LNCaP clone FGC (cell line): ENCODE results near the gene BEST3.

Experiments used
- DNase-seq: peaks from one replicate; pipeline ENCODE4 v3.0.0-alpha.2; 2011; ENCODE audit warnings: low read depth
- H3K4me3 ChIP-seq: 2 replicates; pipeline ENCODE4 v1.5.1; 2011; ENCODE audit warnings: mild to moderate bottlenecking, low read depth, low read length, control low read depth
- TF ChIP-seq, protein P1 (sequence below): IDR thresholded peaks from 2 replicates; pipeline ENCODE4 v1.5.1; 2012; ENCODE audit warnings: mild to moderate bottlenecking; ENCODE audit not compliant: control insufficient read depth, insufficient read depth; ENCODE audit errors: extremely low read depth

BEST3 gene

GRCh38 chr12:69698769-69699540 lies at the start of gene BEST3:
BEST3 (minus strand) TSS chr12:69699303; CDS start chr12:69697798, 1,505 bp downstream.
- TF ChIP-seq, protein P1, sequence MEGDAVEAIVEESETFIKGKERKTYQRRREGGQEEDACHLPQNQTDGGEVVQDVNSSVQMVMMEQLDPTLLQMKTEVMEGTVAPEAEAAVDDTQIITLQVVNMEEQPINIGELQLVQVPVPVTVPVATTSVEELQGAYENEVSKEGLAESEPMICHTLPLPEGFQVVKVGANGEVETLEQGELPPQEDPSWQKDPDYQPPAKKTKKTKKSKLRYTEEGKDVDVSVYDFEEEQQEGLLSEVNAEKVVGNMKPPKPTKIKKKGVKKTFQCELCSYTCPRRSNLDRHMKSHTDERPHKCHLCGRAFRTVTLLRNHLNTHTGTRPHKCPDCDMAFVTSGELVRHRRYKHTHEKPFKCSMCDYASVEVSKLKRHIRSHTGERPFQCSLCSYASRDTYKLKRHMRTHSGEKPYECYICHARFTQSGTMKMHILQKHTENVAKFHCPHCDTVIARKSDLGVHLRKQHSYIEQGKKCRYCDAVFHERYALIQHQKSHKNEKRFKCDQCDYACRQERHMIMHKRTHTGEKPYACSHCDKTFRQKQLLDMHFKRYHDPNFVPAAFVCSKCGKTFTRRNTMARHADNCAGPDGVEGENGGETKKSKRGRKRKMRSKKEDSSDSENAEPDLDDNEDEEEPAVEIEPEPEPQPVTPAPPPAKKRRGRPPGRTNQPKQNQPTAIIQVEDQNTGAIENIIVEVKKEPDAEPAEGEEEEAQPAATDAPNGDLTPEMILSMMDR = no peak
- DNase-seq = peak; percentile 92
- peak within 1 kb of the TSS; percentile 30 for H3K4me3 ChIP-seq

GRCh38 chr12:69744109-69744508 lies 45.0 kb upstream of the BEST3 start:
- TF ChIP-seq, protein P1 = no peak
- H3K4me3 ChIP-seq = no peak overlapping the region
- no peak for DNase-seq

- peak overlapping the region; percentile 75 for H3K4me3 ChIP-seq
- DNase-seq = no peak
- TF ChIP-seq, protein P1 = no peak
Observed at GRCh38 chr12:69739287-69740191, 40.4 kb upstream of the BEST3 start.

DNA sequence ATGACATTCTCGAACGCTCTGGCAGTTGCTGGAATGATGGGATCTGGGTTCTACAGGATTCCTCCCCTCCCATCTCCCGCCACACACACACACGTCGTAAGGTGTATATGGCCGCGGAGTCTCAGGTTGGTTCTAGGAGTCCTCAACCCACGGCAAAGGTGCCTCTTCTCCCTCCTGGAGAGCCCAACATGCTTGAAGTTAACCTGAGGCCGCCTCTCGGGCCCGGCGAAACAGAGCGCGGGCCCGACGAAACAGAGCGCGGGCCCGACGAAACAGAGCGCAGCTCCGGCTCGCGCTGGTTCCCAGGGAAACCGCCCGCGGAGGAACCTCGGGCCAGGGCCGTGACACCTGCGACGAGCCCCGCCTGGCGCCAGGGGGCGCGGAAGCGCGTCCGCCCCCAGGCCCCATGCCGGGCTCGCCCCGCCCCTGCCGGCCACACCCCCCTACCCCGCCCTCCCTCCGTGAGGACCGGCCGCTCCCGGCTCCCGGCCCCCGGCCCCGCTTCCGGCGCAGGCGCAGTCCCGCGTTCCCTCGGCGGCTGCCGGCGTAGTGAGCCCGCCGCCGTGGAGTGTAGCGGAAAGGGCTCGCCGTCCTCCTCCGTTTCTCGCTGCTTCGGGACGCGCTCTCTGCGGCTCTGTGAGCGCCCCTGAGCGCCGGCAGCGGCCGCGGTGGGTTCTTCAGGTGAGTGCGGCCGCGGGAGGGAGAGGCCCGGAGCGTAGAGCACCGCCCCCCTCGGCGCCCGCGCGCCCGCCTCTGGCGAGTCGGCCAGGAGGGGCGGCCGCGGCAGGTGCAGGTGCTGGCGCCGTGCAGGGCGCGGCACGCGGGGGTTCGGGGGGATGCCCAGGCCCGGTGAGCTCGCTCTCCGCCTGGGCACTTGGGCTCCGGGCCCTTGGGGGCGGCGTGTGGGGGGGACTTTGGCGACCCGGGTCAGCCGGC lies 39.5 kb upstream of the BEST3 start, which contains the start of gene RAB3IP:
Gene RAB3IP (plus strand): TSS at position 510 of the 936 bp plus-strand sequence. CDS start 16,549 bp downstream, outside the sequence.
- TF ChIP-seq, protein P1 = peak; percentile 75
- H3K4me3 ChIP-seq = peak within 1 kb of the TSS; percentile 75
- peak; percentile 46 for DNase-seq

- H3K4me3 ChIP-seq = no peak overlapping the region
- TF ChIP-seq, protein P1 = no peak
- DNase-seq = no peak
Observed at GRCh38 chr12:69733638-69734037, 34.5 kb upstream of the BEST3 start.

GRCh38 chr12:69732088-69732487 lies 33.0 kb upstream of the BEST3 start:
- no peak overlapping the region for H3K4me3 ChIP-seq
- TF ChIP-seq, protein P1 = no peak
- no peak for DNase-seq
